Measurements from ENCODE around the gene VAV3. TPM values are rescaled to one million over a fixed set of nuclear protein-coding genes. Genes with fewer than 3 reads are reported as not detected.

The VAV3 gene
- total RNA-seq, 2 donors from 2014 or later: 6.9 to 7.7 TPM

DNA sequence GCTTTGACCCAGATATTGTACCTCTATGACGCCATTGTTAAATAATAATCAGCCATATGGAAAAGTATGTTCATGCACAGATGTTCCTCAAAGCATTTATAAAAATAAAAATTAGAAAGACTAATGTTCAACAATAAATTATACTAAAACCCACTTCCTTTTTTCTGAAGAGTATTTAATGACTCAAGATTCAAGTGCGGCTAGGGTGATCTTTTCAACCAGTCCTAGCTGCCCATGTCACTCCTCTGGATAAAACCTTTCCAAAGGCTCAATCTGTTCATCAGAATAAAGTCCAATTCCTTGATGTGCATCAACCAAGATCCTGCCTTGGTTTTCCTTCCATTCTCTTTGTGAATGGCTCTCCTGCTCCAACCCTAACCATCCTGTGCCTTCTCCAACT is 292.0 kb downstream of the VAV3 start:
- H3K9me3 ChIP-seq: no peaks in the 10 kb centered on the region
- DNase-seq (ENCODE audit: low spot score): no peak
- H3K36me3 ChIP-seq: no peaks in the 10 kb centered on the region
- H3K27me3 ChIP-seq (replicated peaks; ENCODE audit: insufficient read depth): no peaks in the 10 kb centered on the region
- H3K27ac ChIP-seq: no peak overlapping the region
- ATAC-seq (ENCODE audit: insufficient number of reproducible peaks, low FRiP score, low read depth): no peak
- no peak overlapping the region for H3K4me3 ChIP-seq
- TF ChIP-seq, protein P1, sequence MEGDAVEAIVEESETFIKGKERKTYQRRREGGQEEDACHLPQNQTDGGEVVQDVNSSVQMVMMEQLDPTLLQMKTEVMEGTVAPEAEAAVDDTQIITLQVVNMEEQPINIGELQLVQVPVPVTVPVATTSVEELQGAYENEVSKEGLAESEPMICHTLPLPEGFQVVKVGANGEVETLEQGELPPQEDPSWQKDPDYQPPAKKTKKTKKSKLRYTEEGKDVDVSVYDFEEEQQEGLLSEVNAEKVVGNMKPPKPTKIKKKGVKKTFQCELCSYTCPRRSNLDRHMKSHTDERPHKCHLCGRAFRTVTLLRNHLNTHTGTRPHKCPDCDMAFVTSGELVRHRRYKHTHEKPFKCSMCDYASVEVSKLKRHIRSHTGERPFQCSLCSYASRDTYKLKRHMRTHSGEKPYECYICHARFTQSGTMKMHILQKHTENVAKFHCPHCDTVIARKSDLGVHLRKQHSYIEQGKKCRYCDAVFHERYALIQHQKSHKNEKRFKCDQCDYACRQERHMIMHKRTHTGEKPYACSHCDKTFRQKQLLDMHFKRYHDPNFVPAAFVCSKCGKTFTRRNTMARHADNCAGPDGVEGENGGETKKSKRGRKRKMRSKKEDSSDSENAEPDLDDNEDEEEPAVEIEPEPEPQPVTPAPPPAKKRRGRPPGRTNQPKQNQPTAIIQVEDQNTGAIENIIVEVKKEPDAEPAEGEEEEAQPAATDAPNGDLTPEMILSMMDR (IDR thresholded peaks at IDR 0.05): no peak
- H3K4me1 ChIP-seq (ENCODE audit: control insufficient read depth in 1 of 2, low read depth in 2 of 2): no peaks in the 10 kb centered on the region

GRCh38 chr1:107670397-107671040 is 294.5 kb downstream of the VAV3 start:
- TF ChIP-seq, protein P1 (IDR thresholded peaks at IDR 0.05): no peak
- Histone ChIP-seq H3K36me3 (no peaks in the 10 kb centered on the region), H3K27ac (no peak overlapping the region), H3K4me1 (ENCODE audit: control insufficient read depth in 1 of 2, low read depth in 2 of 2) (no peaks in the 10 kb centered on the region), H3K27me3 (replicated peaks; ENCODE audit: insufficient read depth) (no peaks in the 10 kb centered on the region), H3K4me3 (no peak overlapping the region), H3K9me3 (no peaks in the 10 kb centered on the region)
- no peak for ATAC-seq (ENCODE audit: insufficient number of reproducible peaks, low FRiP score, low read depth)
- DNase-seq (ENCODE audit: low spot score): no peak

GRCh38 chr1:107669996-107670395 is 295.0 kb downstream of the VAV3 start:
- Histone ChIP-seq H3K36me3 (no peaks in the 10 kb centered on the region), H3K27ac (no peak overlapping the region), H3K9me3 (no peaks in the 10 kb centered on the region), H3K27me3 (replicated peaks; ENCODE audit: insufficient read depth) (no peaks in the 10 kb centered on the region), H3K4me3 (no peak overlapping the region), H3K4me1 (ENCODE audit: control insufficient read depth in 1 of 2, low read depth in 2 of 2) (no peaks in the 10 kb centered on the region)
- DNase-seq (ENCODE audit: low spot score): no peak
- no peak for ATAC-seq (ENCODE audit: insufficient number of reproducible peaks, low FRiP score, low read depth)
- TF ChIP-seq, protein P1 (IDR thresholded peaks at IDR 0.05): no peak

GRCh38 chr1:107668762-107669161 is 296.2 kb downstream of the VAV3 start:
- TF ChIP-seq, protein P1 (IDR thresholded peaks at IDR 0.05): no peak
- Histone ChIP-seq H3K4me1 (ENCODE audit: control insufficient read depth in 1 of 2, low read depth in 2 of 2) (no peaks in the 10 kb centered on the region), H3K27ac (no peak overlapping the region), H3K4me3 (no peak overlapping the region), H3K36me3 (no peaks in the 10 kb centered on the region), H3K27me3 (replicated peaks; ENCODE audit: insufficient read depth) (no peaks in the 10 kb centered on the region), H3K9me3 (no peaks in the 10 kb centered on the region)
- no peak for DNase-seq (ENCODE audit: low spot score)
- ATAC-seq (ENCODE audit: insufficient number of reproducible peaks, low FRiP score, low read depth): no peak

- TF ChIP-seq, protein P1 (IDR thresholded peaks at IDR 0.05): no peak
- DNase-seq (ENCODE audit: low spot score) (no peak), ATAC-seq (ENCODE audit: insufficient number of reproducible peaks, low FRiP score, low read depth) (no peak)
- no peak overlapping the region for H3K4me3 ChIP-seq
- no peak overlapping the region for H3K27ac ChIP-seq
- H3K36me3 ChIP-seq: no peaks in the 10 kb centered on the region
- H3K4me1 ChIP-seq (ENCODE audit: control insufficient read depth in 1 of 2, low read depth in 2 of 2): no peaks in the 10 kb centered on the region
- H3K9me3 ChIP-seq: no peaks in the 10 kb centered on the region
- no peaks in the 10 kb centered on the region for H3K27me3 ChIP-seq (replicated peaks; ENCODE audit: insufficient read depth)
These were observed 298.5 kb downstream of the VAV3 start for GRCh38 chr1:107666493-107666892.
